ENCODE measurements around the gene PCOLCE2. TPM values are rescaled to one million over a fixed set of nuclear protein-coding genes. Genes with fewer than 3 reads are reported as not detected.

Gene PCOLCE2
- total RNA-seq: 2.4 and 6.3 TPM in 2 replicates

GRCh38 chr3:142888481-142889211 is at the start of gene PCOLCE2:
Gene PCOLCE2 (minus strand): TSS chr3:142889083. CDS start chr3:142888896, 187 bp downstream.

Other genes starting within 250 kb of the PCOLCE2 start
- 6.5 and 7.8 TPM in 2 replicates for gene TRPC1, start 165.0 kb downstream of the PCOLCE2 start, total RNA-seq
- gene PAQR9, start 74.6 kb upstream of the PCOLCE2 start, total RNA-seq: not detected in 2 replicates
- 56.4 and 81.9 TPM in 2 replicates for gene U2SURP, start 112.5 kb upstream of the PCOLCE2 start, total RNA-seq
- 9.9 and 22.9 TPM in 2 replicates for gene CHST2, start 230.7 kb upstream of the PCOLCE2 start, total RNA-seq